ENCODE results near the gene ZNF83. TPM values are rescaled to one million over a fixed set of nuclear protein-coding genes. Genes with fewer than 3 reads are reported as not detected.
"Not testable (repeated sequence)": the region's sequence is repeated elsewhere in the genome, so short reads cannot be mapped to it uniquely, and the experiment has no call there.

The ZNF83 gene
- total RNA-seq, 1 experiment from 2014 or later: 5.3 TPM

DNA sequence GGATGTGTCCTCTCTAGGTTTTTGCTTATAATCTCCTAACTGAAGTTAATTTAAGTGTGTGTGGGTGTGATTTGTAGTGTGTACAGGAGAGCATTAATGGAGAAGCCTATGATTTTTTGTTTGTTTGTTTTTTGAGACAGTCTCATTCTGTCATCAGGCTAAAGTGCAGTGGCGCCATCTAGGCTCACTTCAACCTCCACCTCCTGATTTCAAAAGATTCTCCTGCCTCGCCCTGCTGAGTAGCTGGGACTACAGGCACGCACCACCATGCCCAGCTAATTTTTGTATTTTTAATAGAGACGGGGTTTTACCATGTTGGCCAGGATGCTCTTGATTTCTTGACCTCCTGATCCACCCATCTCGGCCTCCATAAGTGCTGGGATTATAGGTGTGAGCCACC lies 47.4 kb downstream of the ZNF83 start:
- peaks cover 4% of the 10 kb centered on the region for H3K36me3 Mint-ChIP-seq (ENCODE audit: insufficient read depth, unreplicated experiment)
- H3K4me1 Mint-ChIP-seq (ENCODE audit: low read depth, unreplicated experiment): no peaks in the 10 kb centered on the region
- intact Hi-C loops (cut with micrococcal nuclease; ENCODE audit: unreplicated experiment): no loop called here
- H3K27ac Mint-ChIP-seq (ENCODE audit: unreplicated experiment): no peak overlapping the region
- BruUV-seq (replicated peaks): no TSS peak
- TF ChIP-seq, protein P1, sequence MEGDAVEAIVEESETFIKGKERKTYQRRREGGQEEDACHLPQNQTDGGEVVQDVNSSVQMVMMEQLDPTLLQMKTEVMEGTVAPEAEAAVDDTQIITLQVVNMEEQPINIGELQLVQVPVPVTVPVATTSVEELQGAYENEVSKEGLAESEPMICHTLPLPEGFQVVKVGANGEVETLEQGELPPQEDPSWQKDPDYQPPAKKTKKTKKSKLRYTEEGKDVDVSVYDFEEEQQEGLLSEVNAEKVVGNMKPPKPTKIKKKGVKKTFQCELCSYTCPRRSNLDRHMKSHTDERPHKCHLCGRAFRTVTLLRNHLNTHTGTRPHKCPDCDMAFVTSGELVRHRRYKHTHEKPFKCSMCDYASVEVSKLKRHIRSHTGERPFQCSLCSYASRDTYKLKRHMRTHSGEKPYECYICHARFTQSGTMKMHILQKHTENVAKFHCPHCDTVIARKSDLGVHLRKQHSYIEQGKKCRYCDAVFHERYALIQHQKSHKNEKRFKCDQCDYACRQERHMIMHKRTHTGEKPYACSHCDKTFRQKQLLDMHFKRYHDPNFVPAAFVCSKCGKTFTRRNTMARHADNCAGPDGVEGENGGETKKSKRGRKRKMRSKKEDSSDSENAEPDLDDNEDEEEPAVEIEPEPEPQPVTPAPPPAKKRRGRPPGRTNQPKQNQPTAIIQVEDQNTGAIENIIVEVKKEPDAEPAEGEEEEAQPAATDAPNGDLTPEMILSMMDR (IDR thresholded peaks at IDR 0.05; ENCODE audit: unreplicated experiment): no peak
- H3K9me3 Mint-ChIP-seq (ENCODE audit: low read depth, unreplicated experiment): peaks cover 7% of the 10 kb centered on the region
- H3K4me3 Mint-ChIP-seq (ENCODE audit: low read depth, unreplicated experiment): no peak overlapping the region
- no peaks in the 10 kb centered on the region for H3K27me3 Mint-ChIP-seq (ENCODE audit: unreplicated experiment)
- CTCF ChIA-PET: no interaction called here
- DNase-seq: no peak

DNA sequence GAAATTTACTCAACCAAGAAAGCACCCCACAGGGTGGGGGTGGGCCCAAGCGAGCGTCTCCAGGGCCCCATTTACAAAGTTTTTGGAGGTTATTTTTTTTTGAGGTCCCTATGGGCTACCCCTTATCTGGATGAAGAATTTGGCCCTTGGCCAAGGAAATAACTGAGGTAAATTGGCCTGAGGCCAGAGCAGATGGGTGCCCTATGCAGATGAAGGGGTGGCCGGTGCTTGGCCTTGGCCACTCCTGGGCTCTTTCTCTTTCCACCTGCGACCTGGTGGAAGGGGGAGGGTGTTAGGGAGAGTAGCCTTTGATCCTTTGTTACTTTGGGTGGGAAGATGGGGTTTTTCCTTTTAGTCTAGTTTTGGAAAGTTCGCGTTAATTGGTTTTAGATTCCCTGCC lies 52.6 kb downstream of the ZNF83 start:
- H3K4me3 Mint-ChIP-seq (ENCODE audit: low read depth, unreplicated experiment): no peak overlapping the region
- intact Hi-C loops (cut with micrococcal nuclease; ENCODE audit: unreplicated experiment): no loop called here
- H3K36me3 Mint-ChIP-seq (ENCODE audit: insufficient read depth, unreplicated experiment): peaks cover 5% of the 10 kb centered on the region
- peaks cover 22% of the 10 kb centered on the region for H3K9me3 Mint-ChIP-seq (ENCODE audit: low read depth, unreplicated experiment)
- no peak for DNase-seq
- CTCF ChIA-PET: no interaction called here
- H3K4me1 Mint-ChIP-seq (ENCODE audit: low read depth, unreplicated experiment): no peaks in the 10 kb centered on the region
- no TSS peak for BruUV-seq (replicated peaks)
- TF ChIP-seq, protein P1 (IDR thresholded peaks at IDR 0.05; ENCODE audit: unreplicated experiment): no peak
- H3K27me3 Mint-ChIP-seq (ENCODE audit: unreplicated experiment): no peaks in the 10 kb centered on the region
- no peak overlapping the region for H3K27ac Mint-ChIP-seq (ENCODE audit: unreplicated experiment)

DNA sequence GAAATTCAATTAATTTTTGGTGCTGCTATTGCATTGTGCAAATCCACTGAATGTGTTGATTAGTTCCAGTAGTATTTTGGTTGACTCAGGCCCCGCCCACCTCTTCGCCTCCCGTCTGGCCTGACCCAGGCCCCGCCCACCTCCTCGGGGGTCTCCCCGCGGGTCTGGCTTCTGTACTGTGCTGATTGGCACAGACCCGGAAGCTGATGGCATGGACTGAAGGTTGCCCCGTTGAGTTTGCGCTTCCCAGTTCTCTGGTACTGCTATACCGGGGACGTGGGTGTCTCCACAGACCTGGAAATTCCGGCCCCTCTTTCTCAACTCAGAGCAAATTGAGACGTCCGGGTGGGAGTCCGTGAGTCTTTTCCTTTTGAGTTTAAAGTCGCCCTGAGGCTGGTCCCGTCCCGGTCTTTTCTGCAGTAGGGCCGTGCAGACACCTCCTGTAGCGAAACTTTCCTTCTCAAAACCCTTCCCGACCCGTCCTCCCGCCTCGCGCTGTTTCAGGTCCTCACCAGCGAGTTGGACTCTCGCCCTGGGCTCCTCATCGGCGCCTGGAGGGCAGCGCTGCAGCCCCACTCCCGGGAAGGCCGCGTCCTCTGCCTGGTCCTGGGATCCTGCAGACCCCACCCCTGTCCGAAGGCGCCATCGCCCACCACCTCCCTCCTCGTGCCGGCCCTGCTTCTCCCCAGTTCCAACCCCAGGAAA lies 53.3 kb downstream of the ZNF83 start:
- Mint-ChIP-seq H3K9me3 (ENCODE audit: low read depth, unreplicated experiment) (peaks cover 20% of the 10 kb centered on the region), H3K27me3 (ENCODE audit: unreplicated experiment) (no peaks in the 10 kb centered on the region), H3K36me3 (ENCODE audit: insufficient read depth, unreplicated experiment) (peaks cover 5% of the 10 kb centered on the region), H3K27ac (ENCODE audit: unreplicated experiment) (no peak overlapping the region), H3K4me3 (ENCODE audit: low read depth, unreplicated experiment) (no peak overlapping the region), H3K4me1 (ENCODE audit: low read depth, unreplicated experiment) (no peaks in the 10 kb centered on the region)
- CTCF ChIA-PET: no interaction called here
- no peak for DNase-seq
- TF ChIP-seq, protein P1 (IDR thresholded peaks at IDR 0.05; ENCODE audit: unreplicated experiment): no peak
- no TSS peak for BruUV-seq (replicated peaks)
- intact Hi-C loops (cut with micrococcal nuclease; ENCODE audit: unreplicated experiment): no loop called here

DNA sequence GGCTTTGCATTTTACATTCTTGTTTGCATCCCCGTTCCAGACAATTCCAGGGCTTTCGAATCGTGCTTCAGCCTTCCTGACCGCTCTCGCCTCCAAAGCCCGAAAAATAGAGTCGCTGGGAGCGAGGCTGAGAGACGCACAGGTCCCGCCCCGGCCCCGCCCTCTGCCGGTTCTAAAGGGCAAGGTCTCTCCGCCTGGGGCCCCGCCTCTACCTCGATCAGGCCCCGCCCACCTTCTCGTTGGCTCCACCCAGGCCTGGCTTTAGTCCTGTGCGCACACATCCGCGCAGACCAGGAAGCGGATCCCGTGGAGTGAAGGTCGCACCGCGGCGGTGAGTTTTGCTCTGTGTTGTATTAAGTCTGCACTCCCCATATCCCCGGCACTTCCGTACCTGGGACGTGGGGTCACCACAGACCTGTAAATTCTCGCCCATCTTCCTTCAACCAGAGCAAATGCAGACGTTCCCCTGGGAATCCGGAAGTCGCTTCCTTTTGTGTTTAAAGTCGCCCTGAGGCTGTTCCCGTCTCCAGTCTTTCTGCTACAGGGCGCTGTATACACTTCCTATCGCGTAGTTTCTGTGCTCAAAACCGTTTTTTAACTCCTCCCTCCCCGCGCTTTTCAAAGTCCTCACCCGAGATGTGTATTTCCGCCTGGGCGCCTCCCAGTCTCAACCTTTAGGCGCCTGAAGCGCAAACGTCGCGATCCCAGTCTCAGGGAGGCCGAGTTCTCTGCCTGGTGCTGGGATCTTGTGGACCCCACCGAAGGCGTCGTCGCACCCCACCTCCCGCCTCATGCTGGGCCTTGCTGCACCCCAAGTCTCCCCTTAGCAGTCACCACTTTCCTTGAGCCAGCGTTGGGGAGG lies 67.9 kb downstream of the ZNF83 start, which contains the start of gene ZNF701:
ZNF701 (plus strand) TSS at position 288 of the 862 bp plus-strand sequence. CDS start 3,861 bp downstream, outside the sequence.
- peaks cover 13% of the 10 kb centered on the region for H3K9me3 Mint-ChIP-seq (ENCODE audit: low read depth, unreplicated experiment)
- TF ChIP-seq, protein P1 (IDR thresholded peaks at IDR 0.05; ENCODE audit: unreplicated experiment): no peak
- H3K4me1 Mint-ChIP-seq (ENCODE audit: low read depth, unreplicated experiment): no peaks in the 10 kb centered on the region
- no peak for DNase-seq
- no TSS peak for BruUV-seq (replicated peaks)
- H3K27ac Mint-ChIP-seq (ENCODE audit: unreplicated experiment): no peak within 1 kb of the TSS
- H3K4me3 Mint-ChIP-seq (ENCODE audit: low read depth, unreplicated experiment): no peak within 1 kb of the TSS
- intact Hi-C loops (cut with micrococcal nuclease; ENCODE audit: unreplicated experiment): no loop called here
- CTCF ChIA-PET: no interaction called here
- H3K27me3 Mint-ChIP-seq (ENCODE audit: unreplicated experiment): no peaks in the 10 kb centered on the region
- H3K36me3 Mint-ChIP-seq (ENCODE audit: insufficient read depth, unreplicated experiment): no peaks in the 10 kb centered on the region

DNA sequence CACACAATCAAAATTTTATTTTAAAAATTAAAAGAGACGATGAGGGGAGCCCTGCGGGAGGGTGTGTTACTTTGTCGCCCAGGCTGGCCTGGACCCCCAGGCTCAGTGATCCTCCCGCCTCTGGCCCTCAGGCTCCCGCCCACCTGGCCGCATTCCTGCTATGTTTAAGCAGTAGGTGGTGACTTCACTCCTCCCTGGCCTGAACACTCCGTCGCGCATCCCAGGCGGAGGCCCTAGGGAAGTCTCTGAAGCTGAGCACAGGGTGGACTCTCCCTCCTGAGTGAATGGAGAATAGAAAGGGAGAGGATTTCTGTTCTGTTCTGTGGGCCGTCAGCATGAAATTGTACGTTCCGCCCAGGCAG lies 68.5 kb downstream of the ZNF83 start:
- H3K4me1 Mint-ChIP-seq (ENCODE audit: low read depth, unreplicated experiment); H3K27ac Mint-ChIP-seq (ENCODE audit: unreplicated experiment); DNase-seq; H3K27me3 Mint-ChIP-seq (ENCODE audit: unreplicated experiment); H3K4me3 Mint-ChIP-seq (ENCODE audit: low read depth, unreplicated experiment); CTCF ChIA-PET; BruUV-seq (replicated peaks); intact Hi-C loops (cut with micrococcal nuclease; ENCODE audit: unreplicated experiment); H3K36me3 Mint-ChIP-seq (ENCODE audit: insufficient read depth, unreplicated experiment): not testable (repeated sequence)
- peaks cover 13% of the 10 kb centered on the region for H3K9me3 Mint-ChIP-seq (ENCODE audit: low read depth, unreplicated experiment)

All from Calu3 (cell line).